ENCODE results near the gene LIN9.

DNA sequence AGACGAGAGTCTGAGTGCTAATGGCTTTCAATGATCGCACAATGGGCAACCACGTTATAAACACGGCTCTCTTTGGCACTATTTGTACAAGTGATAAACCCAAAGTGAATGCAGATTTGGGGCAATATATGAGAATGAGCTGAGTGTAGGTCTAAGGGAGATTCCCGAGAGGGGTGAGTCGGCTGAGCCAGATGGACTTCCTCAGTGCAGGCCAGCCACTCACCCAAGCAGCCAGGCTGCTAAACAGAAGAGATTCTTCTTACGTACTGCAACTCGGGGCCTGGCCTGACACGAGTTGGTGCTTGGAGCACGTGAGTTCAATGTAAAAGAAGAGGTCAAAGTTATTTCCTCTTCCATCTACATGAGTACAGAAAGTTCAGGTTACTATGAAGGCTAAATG lies 91.7 kb downstream of the LIN9 start:
- TF ChIP-seq CTCF (IDR thresholded peaks at IDR 0.05) = no peak
- TF ChIP-seq EP300 (IDR thresholded peaks at IDR 0.05) = no peak

Measured in suprapubic skin (tissue), 3 donors.